ENCODE data around the gene PTPRCAP. TPM values are rescaled to one million over a fixed set of nuclear protein-coding genes. Genes with fewer than 3 reads are reported as not detected.

The PTPRCAP gene
- total RNA-seq, 1 experiment from 2014 or later, result 1.7 TPM

DNA sequence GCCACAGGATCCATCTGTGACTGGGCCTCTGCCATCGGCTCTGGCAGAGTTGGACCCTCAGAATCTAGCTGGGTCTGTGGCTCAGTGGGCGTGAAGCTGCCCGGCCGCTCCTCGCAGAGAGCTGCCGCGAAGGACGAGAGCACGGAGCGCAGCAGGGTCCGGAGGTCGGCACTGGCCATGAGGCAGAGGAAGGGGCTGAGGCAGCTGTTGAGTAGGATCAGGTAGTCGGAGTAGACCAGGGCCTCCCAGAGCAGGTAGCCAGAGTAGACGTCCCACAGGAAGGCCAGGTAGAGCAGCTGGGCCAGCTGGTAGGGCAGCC is 14.1 kb upstream of the PTPRCAP start:
- Histone ChIP-seq H2BK5ac (ENCODE audit: insufficient read length, low read length) (no peak overlapping the region), H2BK20ac (ENCODE audit: low read depth, low read length, poor library complexity, severe bottlenecking) (no peak overlapping the region), H3K79me2 (ENCODE audit: insufficient read depth, low read length) (no peaks in the 10 kb centered on the region), H3K14ac (ENCODE audit: insufficient read depth, low read length) (no peak overlapping the region; the same call in 1 of the 2 replicates), H3K23ac (ENCODE audit: insufficient read length, low read depth, low read length) (no peak overlapping the region), H4K91ac (ENCODE audit: insufficient read length, low read depth, low read length) (no peak overlapping the region), H2BK120ac (ENCODE audit: low read depth, low read length, poor library complexity, severe bottlenecking) (no peak overlapping the region), H2BK12ac (ENCODE audit: insufficient read length, low read depth, low read length) (no peak overlapping the region), H3K79me1 (ENCODE audit: insufficient read depth, low read depth, low read length, poor library complexity, severe bottlenecking) (no peaks in the 10 kb centered on the region), H3K23me2 (ENCODE audit: insufficient read length, low read depth, low read length, poor library complexity, severe bottlenecking) (peaks cover 3% of the 10 kb centered on the region), H4K5ac (ENCODE audit: insufficient read length, low read depth, low read length) (no peak overlapping the region), H2AFZ (ENCODE audit: low read length) (no peak overlapping the region), H3K4me2 (ENCODE audit: insufficient read depth, insufficient read length, low read length) (no peak overlapping the region), H3K4me1 (ENCODE audit: insufficient read depth, low read length) (no peaks in the 10 kb centered on the region), H3K18ac (ENCODE audit: insufficient read length, low read depth, low read length) (no peak overlapping the region), H2AK5ac (ENCODE audit: insufficient read length, low read length) (no peak overlapping the region), H3K9ac (ENCODE audit: extremely low read depth, insufficient read length, low read length) (no peak overlapping the region), H3K4ac (ENCODE audit: low read depth, low read length) (no peak overlapping the region), H4K8ac (replicated peaks; ENCODE audit: insufficient read length, low read depth, low read length) (no peak overlapping the region), H3K27ac (ENCODE audit: insufficient read length, low read depth, low read length) (no peak overlapping the region), H3T11ph (ENCODE audit: low read length) (no peak overlapping the region), H3K56ac (ENCODE audit: insufficient read length, low read depth, low read length) (no peak overlapping the region), H2BK15ac (ENCODE audit: low read depth, low read length) (no peak overlapping the region), H3K27me3 (ENCODE audit: insufficient read depth, low read length) (no peaks in the 10 kb centered on the region), H4K20me1 (ENCODE audit: control insufficient read depth, insufficient read depth, insufficient read length) (no peaks in the 10 kb centered on the region), H3K9me3 (ENCODE audit: control insufficient read depth, low read depth, low read length) (no peaks in the 10 kb centered on the region)
- TF ChIP-seq, protein P1, sequence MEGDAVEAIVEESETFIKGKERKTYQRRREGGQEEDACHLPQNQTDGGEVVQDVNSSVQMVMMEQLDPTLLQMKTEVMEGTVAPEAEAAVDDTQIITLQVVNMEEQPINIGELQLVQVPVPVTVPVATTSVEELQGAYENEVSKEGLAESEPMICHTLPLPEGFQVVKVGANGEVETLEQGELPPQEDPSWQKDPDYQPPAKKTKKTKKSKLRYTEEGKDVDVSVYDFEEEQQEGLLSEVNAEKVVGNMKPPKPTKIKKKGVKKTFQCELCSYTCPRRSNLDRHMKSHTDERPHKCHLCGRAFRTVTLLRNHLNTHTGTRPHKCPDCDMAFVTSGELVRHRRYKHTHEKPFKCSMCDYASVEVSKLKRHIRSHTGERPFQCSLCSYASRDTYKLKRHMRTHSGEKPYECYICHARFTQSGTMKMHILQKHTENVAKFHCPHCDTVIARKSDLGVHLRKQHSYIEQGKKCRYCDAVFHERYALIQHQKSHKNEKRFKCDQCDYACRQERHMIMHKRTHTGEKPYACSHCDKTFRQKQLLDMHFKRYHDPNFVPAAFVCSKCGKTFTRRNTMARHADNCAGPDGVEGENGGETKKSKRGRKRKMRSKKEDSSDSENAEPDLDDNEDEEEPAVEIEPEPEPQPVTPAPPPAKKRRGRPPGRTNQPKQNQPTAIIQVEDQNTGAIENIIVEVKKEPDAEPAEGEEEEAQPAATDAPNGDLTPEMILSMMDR (conservative IDR thresholded peaks at IDR 0.05), result no peak
- H3K4me3 Mint-ChIP-seq, result peak overlapping the region in 1 of 2 experiments; percentile 45; a peak in 1 of 5 replicates
- H3K27ac Mint-ChIP-seq, result peak overlapping the region in 1 of 3 experiments; percentile 68; a peak in 1 of 7 replicates
- DNase-seq, result no peak
- peaks cover 11% of the 10 kb centered on the region for H3K27me3 Mint-ChIP-seq (ENCODE audit: low read depth)
- no peaks in the 10 kb centered on the region; a peak in 1 of 5 replicates for H3K9me3 Mint-ChIP-seq
- no CpG with 5 or more reads among the region's 14 CpGs for WGBS (ENCODE audit: extremely low coverage, insufficient read length, low lambda C conversion rate)
- no peaks in the 10 kb centered on the region; a peak in 1 of 7 replicates for H3K36me3 Mint-ChIP-seq (ENCODE audit: insufficient read depth in 1 of 3, low read depth in 3 of 3)
- H3K4me1 Mint-ChIP-seq, result 0 out of 4 replicates have a peak, but pooled peaks cover 2 to 4% of the 10 kb centered on the region in 2 experiments
